ENCODE measurements around the gene RPTOR. TPM values are rescaled to one million over a fixed set of nuclear protein-coding genes. Genes with fewer than 3 reads are reported as not detected.

Gene RPTOR
- total RNA-seq, 4 donors from 2014 or later: 47.6 to 56.9 (median 55.4) TPM

DNA sequence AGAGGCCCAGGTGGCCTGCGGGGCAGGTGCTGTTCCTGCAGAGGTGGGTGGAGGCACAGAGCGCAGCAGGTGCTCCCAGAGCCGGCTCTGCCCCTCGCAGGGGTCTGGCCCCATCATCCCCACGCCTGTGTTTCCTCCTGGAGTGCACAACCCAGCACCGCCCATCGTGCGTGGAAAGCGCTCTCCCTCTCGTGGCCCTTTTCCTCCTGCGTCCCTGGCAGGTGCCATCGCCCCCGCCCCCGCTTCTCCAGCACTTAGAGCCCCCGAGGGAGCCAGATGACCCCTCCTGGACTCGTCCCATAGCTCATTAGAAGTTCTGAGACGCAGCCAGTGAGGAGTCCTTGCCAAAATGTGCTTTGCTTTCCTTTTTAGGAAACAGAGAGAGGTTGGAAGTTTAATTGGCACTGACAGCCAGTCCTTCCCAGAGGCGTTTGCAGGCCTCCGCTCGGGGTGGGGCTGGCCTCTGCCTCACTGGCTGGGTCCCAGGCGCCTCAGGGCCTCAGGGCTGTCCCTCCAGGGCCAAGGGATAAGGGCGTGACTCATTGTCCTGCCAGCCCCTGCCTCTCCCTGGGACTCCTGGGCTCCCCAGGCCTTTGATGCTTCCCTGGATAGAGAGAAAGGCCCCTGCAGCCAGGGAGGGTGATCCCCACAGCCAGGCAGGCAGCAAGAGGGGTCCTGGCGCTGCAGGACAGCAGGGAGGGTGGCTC, 414.8 kb downstream of the RPTOR start:
- DNase-seq: peak; percentile 79 to 90
- intact Hi-C loops (cut with DNase I; ENCODE audit: low total_unique reads) (no loop called here), in situ Hi-C loops (cut with MboI; ENCODE audit: low sequenced_read_pairs in 4 of 4) (no loop called here)
- H3K27ac ChIP-seq: peak overlapping the region; percentile 66 to 81 (median 74)
- no peaks in the 10 kb centered on the region for H3K27me3 ChIP-seq
- H3K4me1 ChIP-seq: peaks cover 33 to 36% of the 10 kb centered on the region in 2 donors
- H3K36me3 ChIP-seq: peaks cover 0 to 5% of the 10 kb centered on the region in 2 donors
- peak; percentile 71 to 76 for ATAC-seq
- TF ChIP-seq POLR2A (IDR thresholded peaks at IDR 0.05) (no peak), CTCF (IDR thresholded peaks at IDR 0.05 in 4 of 5, conservative IDR thresholded peaks at IDR 0.05 in 1 of 5) (no peak)
- no peak overlapping the region for H3K4me3 ChIP-seq
- H3K9me3 ChIP-seq: no peaks in the 10 kb centered on the region

- intact Hi-C loops (cut with DNase I; ENCODE audit: low total_unique reads): no loop called here
- in situ Hi-C loops (cut with MboI; ENCODE audit: low sequenced_read_pairs in 4 of 4): no loop called here
- peak overlapping the region in 1 of 4 donors; percentile 10 for H3K4me3 ChIP-seq
- ATAC-seq (peak in 1 of 2 donors; percentile 17), DNase-seq (no peak)
- H3K4me1 ChIP-seq: peaks cover 33 to 36% of the 10 kb centered on the region in 2 donors
- no peaks in the 10 kb centered on the region for H3K27me3 ChIP-seq
- H3K36me3 ChIP-seq: peaks cover 0 to 12% of the 10 kb centered on the region in 2 donors
- TF ChIP-seq CTCF (IDR thresholded peaks at IDR 0.05 in 4 of 5, conservative IDR thresholded peaks at IDR 0.05 in 1 of 5) (no peak), POLR2A (IDR thresholded peaks at IDR 0.05) (no peak)
- no peaks in the 10 kb centered on the region for H3K9me3 ChIP-seq
- H3K27ac ChIP-seq: peak overlapping the region; percentile 66 to 81 (median 74)
Observed at GRCh38 chr17:80960037-80960796, 415.6 kb downstream of the RPTOR start.

DNA sequence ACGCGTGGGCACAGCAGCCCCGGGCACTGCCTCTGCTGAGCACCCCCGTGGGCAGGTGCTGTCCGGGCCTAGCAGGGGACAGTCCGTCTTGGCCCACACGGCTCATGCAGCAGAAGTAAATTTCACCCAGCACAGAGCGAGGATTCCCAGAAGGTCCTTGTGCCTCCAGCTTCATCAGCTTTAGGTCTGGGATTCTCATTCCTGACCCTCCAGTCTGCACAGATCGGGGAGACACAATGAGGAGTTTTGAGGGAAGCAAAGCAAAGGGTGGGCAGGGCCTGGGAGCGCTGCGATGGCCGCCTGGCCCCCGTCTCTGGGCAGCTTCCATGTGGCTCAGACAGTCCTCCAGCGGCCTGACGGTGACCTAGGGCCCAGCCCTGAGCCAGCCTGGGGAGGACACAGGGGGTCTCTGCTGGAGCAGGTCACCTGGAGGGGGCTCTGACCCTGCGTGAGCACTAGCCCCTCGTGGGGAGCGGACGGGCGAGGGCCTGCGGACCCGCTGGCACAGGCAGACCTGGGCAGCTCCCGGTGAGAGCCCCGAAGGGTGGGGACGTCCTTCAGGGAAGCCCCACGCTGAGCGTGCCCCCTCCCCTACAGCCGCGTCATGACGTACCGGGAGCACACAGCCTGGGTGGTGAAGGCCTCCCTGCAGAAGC, 416.3 kb downstream of the RPTOR start:
- Histone ChIP-seq H3K27ac (peak overlapping the region; percentile 66 to 81 (median 74)), H3K4me1 (peaks cover 33 to 36% of the 10 kb centered on the region in 2 donors), H3K4me3 (no peak overlapping the region), H3K9me3 (no peaks in the 10 kb centered on the region), H3K27me3 (no peaks in the 10 kb centered on the region), H3K36me3 (peaks cover 0 to 15% of the 10 kb centered on the region in 2 donors)
- TF ChIP-seq POLR2A (IDR thresholded peaks at IDR 0.05) (no peak), CTCF (IDR thresholded peaks at IDR 0.05 in 4 of 5, conservative IDR thresholded peaks at IDR 0.05 in 1 of 5) (no peak)
- ATAC-seq (no peak), DNase-seq (no peak)
- in situ Hi-C loops (cut with MboI; ENCODE audit: low sequenced_read_pairs in 4 of 4) (no loop called here), intact Hi-C loops (cut with DNase I; ENCODE audit: low total_unique reads) (no loop called here)

GRCh38 chr17:80961541-80962330, 417.1 kb downstream of the RPTOR start:
- TF ChIP-seq CTCF (IDR thresholded peaks at IDR 0.05 in 4 of 5, conservative IDR thresholded peaks at IDR 0.05 in 1 of 5) (peak in 2 of 5 experiments; percentile 5 to 21), POLR2A (IDR thresholded peaks at IDR 0.05) (no peak)
- Histone ChIP-seq H3K4me3 (no peak overlapping the region), H3K9me3 (no peaks in the 10 kb centered on the region), H3K36me3 (peaks cover 0 to 15% of the 10 kb centered on the region in 2 donors), H3K27me3 (no peaks in the 10 kb centered on the region), H3K27ac (peak overlapping the region; percentile 66 to 81 (median 74)), H3K4me1 (peaks cover 33 to 36% of the 10 kb centered on the region in 2 donors)
- in situ Hi-C loops (cut with MboI; ENCODE audit: low sequenced_read_pairs in 4 of 4) (no loop called here), intact Hi-C loops (cut with DNase I; ENCODE audit: low total_unique reads) (no loop called here)
- DNase-seq (peak in 1 of 2 donors; percentile 54), ATAC-seq (peak in 1 of 2 donors; percentile 22)

All from gastrocnemius medialis (tissue), 4 donors.